ENCODE data around the gene PARP6.

The PARP6 gene

GRCh38 chr15:72231066-72231832, 41.1 kb downstream of the PARP6 start, which contains the start of gene PKM:
Gene PKM, minus strand, starts transcription at chr15:72231190. Its CDS starts 12,093 bp downstream, at chr15:72219097.
- peak; percentile 41 for ATAC-seq

- ATAC-seq: peak in 1 of 2 donors; percentile 0
Observed at GRCh38 chr15:72230197-72231065, 41.9 kb downstream of the PARP6 start.

- ATAC-seq: no peak
Observed at GRCh38 chr15:72229947-72230196, 42.5 kb downstream of the PARP6 start.

GRCh38 chr15:72229076-72229946, 43.0 kb downstream of the PARP6 start:
- ATAC-seq: no peak

- ATAC-seq: no peak
Observed at GRCh38 chr15:72227720-72228119, 44.6 kb downstream of the PARP6 start.

GRCh38 chr15:72227192-72227586, 45.2 kb downstream of the PARP6 start:
- peak; percentile 30 to 33 for ATAC-seq

GRCh38 chr15:72223278-72223677, 49.1 kb downstream of the PARP6 start:
- no peak for ATAC-seq

GRCh38 chr15:72222393-72222792, 50.0 kb downstream of the PARP6 start:
- ATAC-seq: no peak

GRCh38 chr15:72220687-72221086, 51.7 kb downstream of the PARP6 start:
- no peak for ATAC-seq

GRCh38 chr15:72217216-72217615, 55.1 kb downstream of the PARP6 start:
- ATAC-seq: no peak

GRCh38 chr15:72216079-72216478, 56.3 kb downstream of the PARP6 start:
- no peak for ATAC-seq

- ATAC-seq: no peak
Observed at GRCh38 chr15:72207558-72208085, 64.7 kb downstream of the PARP6 start.

- ATAC-seq: no peak
Observed at GRCh38 chr15:72206677-72207000, 65.7 kb downstream of the PARP6 start.

GRCh38 chr15:72205896-72206676, 66.3 kb downstream of the PARP6 start:
- no peak for ATAC-seq

- ATAC-seq: peak; percentile 40 to 53
Observed at GRCh38 chr15:72205273-72205672, 67.1 kb downstream of the PARP6 start.

- no peak for ATAC-seq
Observed at GRCh38 chr15:72203507-72203837, 68.9 kb downstream of the PARP6 start.

- no peak for ATAC-seq
Observed at GRCh38 chr15:72202801-72203506, 69.4 kb downstream of the PARP6 start.

GRCh38 chr15:72202302-72202701, 70.1 kb downstream of the PARP6 start:
- ATAC-seq: no peak

GRCh38 chr15:72201391-72201921, 70.9 kb downstream of the PARP6 start:
- no peak for ATAC-seq

GRCh38 chr15:72200395-72201237, 71.7 kb downstream of the PARP6 start:
- no peak for ATAC-seq

All from activated CD4-positive, CD25-positive, alpha-beta regulatory T cell treated with anti-CD3 and anti-CD28 coated beads, Interleukin-2, amount 50 U/mL, for 24 hours (primary cell).